ENCODE results near the gene BCKDHB.

The BCKDHB gene

GRCh38 chr6:80363501-80364122, 257.1 kb downstream of the BCKDHB start:
- no peaks in the 10 kb centered on the region for H3K4me1 ChIP-seq (ENCODE audit: control insufficient read depth, insufficient read depth, low read length, unreplicated experiment)
- H3K27me3 ChIP-seq (ENCODE audit: insufficient read depth, low read length): no peaks in the 10 kb centered on the region
- H3K4me3 ChIP-seq (ENCODE audit: low read depth, low read length): no peak overlapping the region
- H3K79me2 ChIP-seq (ENCODE audit: control insufficient read depth, insufficient read depth, low read length, unreplicated experiment): no peaks in the 10 kb centered on the region
- H3K36me3 ChIP-seq (ENCODE audit: insufficient read depth, low read length): no peaks in the 10 kb centered on the region
- H3K27ac ChIP-seq (ENCODE audit: low read depth, low read length): no peak overlapping the region
- no peak overlapping the region for H2AFZ ChIP-seq (ENCODE audit: low read length, unreplicated experiment)

GRCh38 chr6:80364149-80364548, 257.7 kb downstream of the BCKDHB start:
- no peaks in the 10 kb centered on the region for H3K27me3 ChIP-seq (ENCODE audit: insufficient read depth, low read length)
- H3K27ac ChIP-seq (ENCODE audit: low read depth, low read length): no peak overlapping the region
- no peak overlapping the region for H3K4me3 ChIP-seq (ENCODE audit: low read depth, low read length)
- H2AFZ ChIP-seq (ENCODE audit: low read length, unreplicated experiment): no peak overlapping the region
- no peaks in the 10 kb centered on the region for H3K4me1 ChIP-seq (ENCODE audit: control insufficient read depth, insufficient read depth, low read length, unreplicated experiment)
- H3K36me3 ChIP-seq (ENCODE audit: insufficient read depth, low read length): no peaks in the 10 kb centered on the region
- no peaks in the 10 kb centered on the region for H3K79me2 ChIP-seq (ENCODE audit: control insufficient read depth, insufficient read depth, low read length, unreplicated experiment)

- no peaks in the 10 kb centered on the region for H3K4me1 ChIP-seq (ENCODE audit: control insufficient read depth, insufficient read depth, low read length, unreplicated experiment)
- H3K36me3 ChIP-seq (ENCODE audit: insufficient read depth, low read length): no peaks in the 10 kb centered on the region
- H3K4me3 ChIP-seq (ENCODE audit: low read depth, low read length): no peak overlapping the region
- H3K79me2 ChIP-seq (ENCODE audit: control insufficient read depth, insufficient read depth, low read length, unreplicated experiment): no peaks in the 10 kb centered on the region
- H3K27me3 ChIP-seq (ENCODE audit: insufficient read depth, low read length): no peaks in the 10 kb centered on the region
- no peak overlapping the region for H3K27ac ChIP-seq (ENCODE audit: low read depth, low read length)
- H2AFZ ChIP-seq (ENCODE audit: low read length, unreplicated experiment): no peak overlapping the region
Measured at GRCh38 chr6:80366051-80366450, 259.6 kb downstream of the BCKDHB start.

GRCh38 chr6:80366714-80367113, 260.2 kb downstream of the BCKDHB start:
- Histone ChIP-seq H3K27ac (ENCODE audit: low read depth, low read length) (no peak overlapping the region), H3K4me3 (ENCODE audit: low read depth, low read length) (no peak overlapping the region), H3K79me2 (ENCODE audit: control insufficient read depth, insufficient read depth, low read length, unreplicated experiment) (no peaks in the 10 kb centered on the region), H3K36me3 (ENCODE audit: insufficient read depth, low read length) (no peaks in the 10 kb centered on the region), H2AFZ (ENCODE audit: low read length, unreplicated experiment) (no peak overlapping the region), H3K27me3 (ENCODE audit: insufficient read depth, low read length) (no peaks in the 10 kb centered on the region), H3K4me1 (ENCODE audit: control insufficient read depth, insufficient read depth, low read length, unreplicated experiment) (no peaks in the 10 kb centered on the region)

GRCh38 chr6:80376411-80376810, 269.9 kb downstream of the BCKDHB start:
- H3K4me1 ChIP-seq (ENCODE audit: control insufficient read depth, insufficient read depth, low read length, unreplicated experiment): no peaks in the 10 kb centered on the region
- H3K4me3 ChIP-seq (ENCODE audit: low read depth, low read length): no peak overlapping the region
- no peaks in the 10 kb centered on the region for H3K79me2 ChIP-seq (ENCODE audit: control insufficient read depth, insufficient read depth, low read length, unreplicated experiment)
- H3K27me3 ChIP-seq (ENCODE audit: insufficient read depth, low read length): no peaks in the 10 kb centered on the region
- H2AFZ ChIP-seq (ENCODE audit: low read length, unreplicated experiment): no peak overlapping the region
- no peaks in the 10 kb centered on the region for H3K36me3 ChIP-seq (ENCODE audit: insufficient read depth, low read length)
- no peak overlapping the region for H3K27ac ChIP-seq (ENCODE audit: low read depth, low read length)

GRCh38 chr6:80380566-80380965, 274.1 kb downstream of the BCKDHB start:
- Histone ChIP-seq H3K27ac (ENCODE audit: low read depth, low read length) (no peak overlapping the region), H3K36me3 (ENCODE audit: insufficient read depth, low read length) (no peaks in the 10 kb centered on the region), H3K27me3 (ENCODE audit: insufficient read depth, low read length) (no peaks in the 10 kb centered on the region), H3K4me1 (ENCODE audit: control insufficient read depth, insufficient read depth, low read length, unreplicated experiment) (no peaks in the 10 kb centered on the region), H2AFZ (ENCODE audit: low read length, unreplicated experiment) (no peak overlapping the region), H3K4me3 (ENCODE audit: low read depth, low read length) (no peak overlapping the region), H3K79me2 (ENCODE audit: control insufficient read depth, insufficient read depth, low read length, unreplicated experiment) (no peaks in the 10 kb centered on the region)

- Histone ChIP-seq H3K27me3 (ENCODE audit: insufficient read depth, low read length) (no peaks in the 10 kb centered on the region), H2AFZ (ENCODE audit: low read length, unreplicated experiment) (no peak overlapping the region), H3K27ac (ENCODE audit: low read depth, low read length) (no peak overlapping the region), H3K4me1 (ENCODE audit: control insufficient read depth, insufficient read depth, low read length, unreplicated experiment) (no peaks in the 10 kb centered on the region), H3K36me3 (ENCODE audit: insufficient read depth, low read length) (no peaks in the 10 kb centered on the region), H3K79me2 (ENCODE audit: control insufficient read depth, insufficient read depth, low read length, unreplicated experiment) (no peaks in the 10 kb centered on the region), H3K4me3 (ENCODE audit: low read depth, low read length) (no peak overlapping the region)
Measured at GRCh38 chr6:80382811-80383210, 276.3 kb downstream of the BCKDHB start.

- Histone ChIP-seq H3K4me3 (ENCODE audit: low read depth, low read length) (no peak overlapping the region), H3K27ac (ENCODE audit: low read depth, low read length) (no peak overlapping the region), H3K27me3 (ENCODE audit: insufficient read depth, low read length) (no peaks in the 10 kb centered on the region), H3K4me1 (ENCODE audit: control insufficient read depth, insufficient read depth, low read length, unreplicated experiment) (no peaks in the 10 kb centered on the region), H2AFZ (ENCODE audit: low read length, unreplicated experiment) (no peak overlapping the region), H3K79me2 (ENCODE audit: control insufficient read depth, insufficient read depth, low read length, unreplicated experiment) (no peaks in the 10 kb centered on the region), H3K36me3 (ENCODE audit: insufficient read depth, low read length) (no peaks in the 10 kb centered on the region)
Measured at GRCh38 chr6:80388507-80388906, 282.0 kb downstream of the BCKDHB start.
